Measurements from ENCODE around the gene PLCL2. TPM values are rescaled to one million over a fixed set of nuclear protein-coding genes. Genes with fewer than 3 reads are reported as not detected.

The PLCL2 gene
- total RNA-seq, 1 experiment from 2014 or later, result 0.51 TPM

DNA sequence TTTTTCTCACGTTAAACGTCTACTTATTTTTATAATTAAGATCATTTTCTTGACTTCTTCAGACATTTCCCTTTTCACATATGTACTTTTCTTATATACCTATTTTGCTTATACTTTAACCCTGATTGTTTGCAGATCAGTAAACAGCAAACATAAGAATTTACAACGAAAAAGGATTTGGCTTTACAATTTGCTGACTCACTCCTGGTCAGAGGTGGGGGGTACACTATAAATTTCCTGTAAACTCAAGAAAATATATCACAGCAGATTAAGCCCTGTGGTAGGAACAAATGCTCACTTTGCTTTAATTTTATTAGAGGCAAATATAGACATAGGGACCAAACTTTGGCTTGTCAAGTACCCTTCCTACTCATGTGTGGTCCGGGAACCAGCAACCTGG is 185.0 kb downstream of the PLCL2 start:
- DNase-seq (ENCODE audit: unreplicated experiment), result no peak
- Mint-ChIP-seq H3K4me1 (ENCODE audit: insufficient read depth, unreplicated experiment) (no peaks in the 10 kb centered on the region), H3K27ac (ENCODE audit: low read depth, unreplicated experiment) (no peak overlapping the region), H3K27me3 (ENCODE audit: insufficient read depth, unreplicated experiment) (no peaks in the 10 kb centered on the region), H3K9me3 (ENCODE audit: unreplicated experiment) (no peaks in the 10 kb centered on the region), H3K4me3 (ENCODE audit: unreplicated experiment) (no peak overlapping the region), H3K36me3 (ENCODE audit: insufficient read depth, unreplicated experiment) (no peaks in the 10 kb centered on the region)
- TF ChIP-seq, protein P1, sequence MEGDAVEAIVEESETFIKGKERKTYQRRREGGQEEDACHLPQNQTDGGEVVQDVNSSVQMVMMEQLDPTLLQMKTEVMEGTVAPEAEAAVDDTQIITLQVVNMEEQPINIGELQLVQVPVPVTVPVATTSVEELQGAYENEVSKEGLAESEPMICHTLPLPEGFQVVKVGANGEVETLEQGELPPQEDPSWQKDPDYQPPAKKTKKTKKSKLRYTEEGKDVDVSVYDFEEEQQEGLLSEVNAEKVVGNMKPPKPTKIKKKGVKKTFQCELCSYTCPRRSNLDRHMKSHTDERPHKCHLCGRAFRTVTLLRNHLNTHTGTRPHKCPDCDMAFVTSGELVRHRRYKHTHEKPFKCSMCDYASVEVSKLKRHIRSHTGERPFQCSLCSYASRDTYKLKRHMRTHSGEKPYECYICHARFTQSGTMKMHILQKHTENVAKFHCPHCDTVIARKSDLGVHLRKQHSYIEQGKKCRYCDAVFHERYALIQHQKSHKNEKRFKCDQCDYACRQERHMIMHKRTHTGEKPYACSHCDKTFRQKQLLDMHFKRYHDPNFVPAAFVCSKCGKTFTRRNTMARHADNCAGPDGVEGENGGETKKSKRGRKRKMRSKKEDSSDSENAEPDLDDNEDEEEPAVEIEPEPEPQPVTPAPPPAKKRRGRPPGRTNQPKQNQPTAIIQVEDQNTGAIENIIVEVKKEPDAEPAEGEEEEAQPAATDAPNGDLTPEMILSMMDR (IDR thresholded peaks at IDR 0.05; ENCODE audit: unreplicated experiment), result no peak
- no TSS peak for BruUV-seq (replicated peaks)
- POLR2A ChIA-PET, result no interaction called here
- CTCF ChIA-PET, result no interaction called here
- intact Hi-C loops (cut with micrococcal nuclease), result no loop called here

DNA sequence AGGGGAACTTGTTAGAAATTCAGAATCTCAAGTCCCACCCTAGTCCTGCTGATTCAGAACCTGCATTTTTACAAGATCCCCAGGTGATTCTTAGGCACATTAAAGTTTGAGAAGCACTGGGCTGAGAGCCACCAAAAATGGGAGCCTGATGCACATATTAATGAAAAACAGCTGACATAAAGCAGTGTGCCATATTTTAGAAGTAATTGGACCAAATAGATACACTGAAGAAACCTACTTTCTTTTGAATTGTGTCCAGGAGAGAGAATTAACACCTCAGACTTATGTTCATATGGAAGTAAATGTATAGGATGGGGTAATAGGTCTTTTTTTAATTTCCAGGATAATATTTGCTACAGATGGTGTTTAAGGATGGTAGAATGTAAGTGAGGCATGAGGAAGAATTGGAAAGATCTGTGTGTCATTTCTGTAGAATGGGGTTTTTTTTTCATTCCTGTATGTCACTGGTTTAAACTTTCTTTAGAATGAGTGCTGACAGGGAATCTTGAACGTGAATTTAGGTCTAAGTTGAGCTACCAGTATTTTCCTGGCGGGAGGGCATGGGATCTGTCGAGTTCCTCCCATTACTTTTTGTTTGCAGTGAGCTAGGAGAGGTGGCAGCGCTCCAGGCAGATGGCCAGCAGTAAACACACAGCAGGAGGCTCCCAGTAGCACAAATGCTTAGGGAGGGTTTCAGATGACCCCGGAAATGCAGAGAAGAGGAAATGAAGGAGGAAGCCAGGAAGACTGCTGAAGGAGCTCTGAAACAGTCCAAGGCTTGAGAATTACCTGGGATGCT is 185.6 kb downstream of the PLCL2 start:
- no TSS peak for BruUV-seq (replicated peaks)
- CTCF ChIA-PET, result interaction anchor here (0.7 kb wide), 1 partner anchor 207 kb away, joined by 3 read pairs; no protein-coding TSS in a partner anchor
- H3K36me3 Mint-ChIP-seq (ENCODE audit: insufficient read depth, unreplicated experiment), result no peaks in the 10 kb centered on the region
- no peaks in the 10 kb centered on the region for H3K27me3 Mint-ChIP-seq (ENCODE audit: insufficient read depth, unreplicated experiment)
- TF ChIP-seq, protein P1 (IDR thresholded peaks at IDR 0.05; ENCODE audit: unreplicated experiment), result no peak
- H3K27ac Mint-ChIP-seq (ENCODE audit: low read depth, unreplicated experiment), result no peak overlapping the region
- intact Hi-C loops (cut with micrococcal nuclease), result no loop called here
- no peaks in the 10 kb centered on the region for H3K4me1 Mint-ChIP-seq (ENCODE audit: insufficient read depth, unreplicated experiment)
- DNase-seq (ENCODE audit: unreplicated experiment), result no peak
- no peaks in the 10 kb centered on the region for H3K9me3 Mint-ChIP-seq (ENCODE audit: unreplicated experiment)
- POLR2A ChIA-PET, result no interaction called here
- no peak overlapping the region for H3K4me3 Mint-ChIP-seq (ENCODE audit: unreplicated experiment)

DNA sequence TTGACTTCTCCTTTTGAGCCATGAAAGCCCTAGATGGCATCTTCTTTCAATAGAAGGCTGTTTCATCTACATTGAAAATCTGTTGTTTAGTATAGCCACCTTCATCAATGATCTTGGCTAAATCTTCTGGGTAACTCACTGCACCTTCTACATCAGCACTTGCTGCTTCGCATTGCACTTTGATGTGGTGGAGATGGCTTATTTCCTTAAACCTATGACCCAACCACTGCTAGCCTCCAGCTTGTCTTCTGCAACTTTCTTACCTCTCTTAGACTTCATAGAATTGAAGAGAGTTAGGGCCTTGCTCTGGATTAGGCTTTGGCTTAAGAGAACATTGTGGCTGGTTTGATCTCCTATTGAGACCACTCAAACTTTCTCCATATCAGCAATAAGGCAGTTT is 189.8 kb downstream of the PLCL2 start:
- DNase-seq (ENCODE audit: unreplicated experiment), result no peak
- no TSS peak for BruUV-seq (replicated peaks)
- POLR2A ChIA-PET, result no interaction called here

DNA sequence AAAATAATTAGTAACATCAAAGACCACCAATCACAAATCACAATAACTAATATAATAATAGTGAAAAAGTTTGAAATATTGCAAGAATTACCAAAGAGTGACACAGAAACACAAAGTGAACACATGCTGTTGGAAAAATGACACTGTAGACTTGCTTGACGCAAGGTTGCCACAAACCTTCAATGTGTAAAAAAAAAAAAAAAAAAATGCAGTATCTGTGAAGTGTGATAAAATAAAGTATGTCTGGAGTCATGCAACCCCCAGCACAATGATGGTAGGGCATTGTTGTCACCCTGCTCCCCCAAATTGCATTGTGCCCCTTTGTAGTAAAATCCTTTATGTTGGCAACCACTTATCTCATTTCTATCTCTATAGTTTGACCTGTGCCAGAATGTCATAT is 190.6 kb downstream of the PLCL2 start:
- Mint-ChIP-seq H3K9me3 (ENCODE audit: unreplicated experiment) (peaks cover 9% of the 10 kb centered on the region), H3K36me3 (ENCODE audit: insufficient read depth, unreplicated experiment) (no peaks in the 10 kb centered on the region), H3K4me1 (ENCODE audit: insufficient read depth, unreplicated experiment) (no peaks in the 10 kb centered on the region), H3K27me3 (ENCODE audit: insufficient read depth, unreplicated experiment) (no peaks in the 10 kb centered on the region), H3K4me3 (ENCODE audit: unreplicated experiment) (no peak overlapping the region), H3K27ac (ENCODE audit: low read depth, unreplicated experiment) (no peak overlapping the region)
- ChIA-PET CTCF (no interaction called here), POLR2A (no interaction called here)
- TF ChIP-seq, protein P1 (IDR thresholded peaks at IDR 0.05; ENCODE audit: unreplicated experiment), result no peak
- DNase-seq (ENCODE audit: unreplicated experiment), result no peak
- intact Hi-C loops (cut with micrococcal nuclease), result no loop called here
- BruUV-seq (replicated peaks), result no TSS peak

More for the DNA sequence above, 189.8 kb downstream of the PLCL2 start:
- Mint-ChIP-seq H3K4me1 (ENCODE audit: insufficient read depth, unreplicated experiment) (no peaks in the 10 kb centered on the region), H3K27ac (ENCODE audit: low read depth, unreplicated experiment) (no peak overlapping the region), H3K9me3 (ENCODE audit: unreplicated experiment) (peaks cover 9% of the 10 kb centered on the region), H3K27me3 (ENCODE audit: insufficient read depth, unreplicated experiment) (no peaks in the 10 kb centered on the region), H3K36me3 (ENCODE audit: insufficient read depth, unreplicated experiment) (no peaks in the 10 kb centered on the region), H3K4me3 (ENCODE audit: unreplicated experiment) (no peak overlapping the region)
- TF ChIP-seq, protein P1 (IDR thresholded peaks at IDR 0.05; ENCODE audit: unreplicated experiment), result no peak
- intact Hi-C loops (cut with micrococcal nuclease), result no loop called here
- CTCF ChIA-PET, result no interaction called here

All from MCF 10A (cell line).